ENCODE data around the gene GNLY. TPM values are rescaled to one million over a fixed set of nuclear protein-coding genes. Genes with fewer than 3 reads are reported as not detected.

Gene GNLY
- polyA plus RNA-seq, 1 of the 3 experiments (the other 2 are of a cell fraction), result not detected

GRCh38 chr2:85678794-85679672 is 15.1 kb upstream of the GNLY start (continued):
- TF ChIP-seq CTCF (IDR thresholded peaks at IDR 0.05) (peak; percentile 93), RXRA (IDR thresholded peaks at IDR 0.05; ENCODE audit: borderline replicate concordance, low read depth) (no peak), JUND (IDR thresholded peaks at IDR 0.05) (no peak), PBX3 (IDR thresholded peaks at IDR 0.05) (no peak), SMC3 (IDR thresholded peaks at IDR 0.05; ENCODE audit: low read depth, low read length) (peak; percentile 67), USF2 (IDR thresholded peaks at IDR 0.05; ENCODE audit: borderline replicate concordance, low read depth, low read length) (no peak), GATA2 (CRISPR knock-in tag; IDR thresholded peaks at IDR 0.05) (no peak), RFX5 (IDR thresholded peaks at IDR 0.05; ENCODE audit: low read length) (no peak)

GRCh38 chr2:85680707-85681371 is 13.3 kb upstream of the GNLY start:
- peaks cover 0 to 7% of the 10 kb centered on the region in 2 experiments; a peak in 1 of 4 replicates for H3K4me1 ChIP-seq (ENCODE audit: control insufficient read depth in 1 of 2, insufficient read depth in 2 of 2, low read depth in 1 of 2, low read length in 1 of 2)
- WGBS (ENCODE audit: low lambda C conversion rate), result 81% methylated on average over 2 of the region's 2 CpGs
- H3K27me3 ChIP-seq (ENCODE audit: insufficient read depth), result no peaks in the 10 kb centered on the region
- no peaks in the 10 kb centered on the region for H3K79me2 ChIP-seq (ENCODE audit: insufficient read depth)
- no peak overlapping the region for H3K9ac ChIP-seq
- H4K20me1 ChIP-seq (ENCODE audit: insufficient read depth), result no peaks in the 10 kb centered on the region
- ChIA-PET POLR2A (no interaction called here), CTCF (interaction anchor here (1.2 to 4.6 kb wide), 10 partner anchors 11 to 146 kb away, joined by 5 to 63 read pairs (median 18); no protein-coding TSS in a partner anchor)
- no peak overlapping the region for H2AFZ ChIP-seq (ENCODE audit: low read depth)
- H3K9me2 ChIP-seq, result no peaks in the 10 kb centered on the region
- H3K4me3 ChIP-seq (ENCODE audit: low read depth in 2 of 2, low read length in 1 of 2), result no peak overlapping the region
- no peak for DNase-seq
- H3K27ac ChIP-seq (ENCODE audit: low read depth in 2 of 2, low read length in 1 of 2), result no peak overlapping the region
- no peaks in the 10 kb centered on the region for H3K36me3 ChIP-seq (replicated peaks in 1 of 2; ENCODE audit: control insufficient read depth in 1 of 2, insufficient read depth in 2 of 2, low read length in 1 of 2)
- no peak overlapping the region for H3K4me2 ChIP-seq
- peaks cover 3% of the 10 kb centered on the region for H3F3A ChIP-seq (replicated peaks; ENCODE audit: insufficient read depth)
- H3K9me3 ChIP-seq, result no peaks in the 10 kb centered on the region
- TF ChIP-seq USF1 (IDR thresholded peaks at IDR 0.05; ENCODE audit: borderline replicate concordance, low read depth) (no peak), RFX5 (IDR thresholded peaks at IDR 0.05; ENCODE audit: low read length) (no peak), ELF1 (IDR thresholded peaks at IDR 0.05) (no peak), YY1 (IDR thresholded peaks at IDR 0.05; ENCODE audit: low read depth) (no peak), EP300 (IDR thresholded peaks at IDR 0.05; ENCODE audit: borderline replicate concordance in 1 of 2, low read depth in 1 of 2, low read length in 1 of 2) (no peak), TAF1 (IDR thresholded peaks at IDR 0.05; ENCODE audit: borderline replicate concordance, low read depth, low read length) (no peak), SIN3A (IDR thresholded peaks at IDR 0.05; ENCODE audit: borderline replicate concordance, low read depth, low read length) (no peak), REST (IDR thresholded peaks at IDR 0.05; ENCODE audit: low read depth, low read length) (no peak), IRF3 (IDR thresholded peaks at IDR 0.05; ENCODE audit: low read depth, low read length) (no peak), JUND (IDR thresholded peaks at IDR 0.05) (no peak), RCOR1 (IDR thresholded peaks at IDR 0.05; ENCODE audit: low read length) (no peak), FOXM1 (IDR thresholded peaks at IDR 0.05; ENCODE audit: low read depth) (no peak), GATA2 (CRISPR knock-in tag; IDR thresholded peaks at IDR 0.05) (no peak), TEAD4 (IDR thresholded peaks at IDR 0.05; ENCODE audit: borderline replicate concordance, insufficient read depth) (no peak)
